KBM-7 (cell line): Measurements from ENCODE around the gene RNU11.
"Not testable (repeated sequence)": the region's sequence is repeated elsewhere in the genome, so short reads cannot be mapped to it uniquely, and the experiment has no call there.

Experiments used
- DNase-seq: peaks from one replicate; pipeline ENCODE4 v3.0.0-alpha.2; 2015
- in situ Hi-C: fragments of 300-500 bp; cut with MboI; formaldehyde crosslinking; loops from 2 replicates; pipeline ENCODE4 v1.14.3; 2020; ENCODE audit warnings: low sequenced_read_pairs, low pct_unique_long_range_greater_than_20kb, mixed read lengths

Gene RNU11

GRCh38 chr1:28655448-28656311 lies 7.3 kb downstream of the RNU11 start:
- in situ Hi-C loops, DNase-seq: not testable (repeated sequence)

GRCh38 chr1:28656335-28656734 lies 7.9 kb downstream of the RNU11 start:
- DNase-seq: no peak
- in situ Hi-C loops: no loop called here

- DNase-seq: no peak
These were observed 15.6 kb downstream of the RNU11 start for GRCh38 chr1:28663871-28664470.

GRCh38 chr1:28666806-28667205 lies 18.4 kb downstream of the RNU11 start:
- in situ Hi-C loops: no loop called here
- no peak for DNase-seq

More at GRCh38 chr1:28663871-28664470, 15.6 kb downstream of the RNU11 start:
- in situ Hi-C loops: no loop called here

GRCh38 chr1:28668191-28668955 lies 20.0 kb downstream of the RNU11 start, which contains the start of gene GMEB1:
GMEB1 (plus strand) TSS chr1:28668784; CDS start chr1:28683613, 14,829 bp downstream.
- in situ Hi-C loops: no loop called here
- DNase-seq: peak; percentile 82

GRCh38 chr1:28668956-28669723 lies 20.7 kb downstream of the RNU11 start:
- peak; percentile 51 for DNase-seq
- in situ Hi-C loops: no loop called here

GRCh38 chr1:28671254-28671780 lies 22.9 kb downstream of the RNU11 start:
- no peak for DNase-seq
- in situ Hi-C loops: no loop called here

- not testable (repeated sequence) for DNase-seq
These were observed 24.6 kb downstream of the RNU11 start for GRCh38 chr1:28672971-28673370.

GRCh38 chr1:28675924-28676257 lies 27.5 kb downstream of the RNU11 start:
- in situ Hi-C loops: no loop called here
- no peak for DNase-seq

More at GRCh38 chr1:28672971-28673370, 24.6 kb downstream of the RNU11 start:
- in situ Hi-C loops: not testable (repeated sequence)

GRCh38 chr1:28680151-28680550 lies 31.8 kb downstream of the RNU11 start:
- DNase-seq: no peak

GRCh38 chr1:28682840-28683239 lies 34.4 kb downstream of the RNU11 start:
- in situ Hi-C loops: no loop called here
- DNase-seq: no peak

More at GRCh38 chr1:28680151-28680550, 31.8 kb downstream of the RNU11 start:
- in situ Hi-C loops: no loop called here

GRCh38 chr1:28684937-28685336 lies 36.5 kb downstream of the RNU11 start:
- DNase-seq: no peak
- in situ Hi-C loops: no loop called here

- in situ Hi-C loops, DNase-seq: not testable (repeated sequence)
These were observed 43.2 kb downstream of the RNU11 start for GRCh38 chr1:28691627-28692026.
